ENCODE data around the gene AMZ2.
"Not testable (repeated sequence)": the region's sequence is repeated elsewhere in the genome, so short reads cannot be mapped to it uniquely, and the experiment has no call there.

AMZ2 gene

DNA sequence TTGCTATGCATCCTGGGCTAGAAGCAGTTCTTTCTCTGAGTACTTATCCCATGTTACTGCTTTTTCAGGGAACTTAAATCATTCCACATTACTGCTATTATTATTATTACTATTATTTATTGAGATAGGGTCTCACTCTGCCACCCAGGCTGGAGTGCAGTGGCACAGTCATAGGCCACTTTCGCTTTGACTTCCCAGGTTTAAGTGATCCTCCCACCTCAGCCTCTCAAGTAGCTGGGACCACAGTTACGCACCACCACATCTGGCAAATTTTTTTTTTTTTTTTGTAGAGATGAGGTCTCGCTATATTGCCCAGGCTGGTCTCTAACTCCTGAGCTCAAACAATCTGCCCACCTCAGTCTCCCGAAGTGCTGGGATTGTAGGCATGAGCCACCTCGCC, 28.4 kb upstream of the AMZ2 start:
- H3K4me3 ChIP-seq (replicated peaks in 1 of 2; ENCODE audit: low read depth in 2 of 2, low read length in 2 of 2): not testable (repeated sequence)

DNA sequence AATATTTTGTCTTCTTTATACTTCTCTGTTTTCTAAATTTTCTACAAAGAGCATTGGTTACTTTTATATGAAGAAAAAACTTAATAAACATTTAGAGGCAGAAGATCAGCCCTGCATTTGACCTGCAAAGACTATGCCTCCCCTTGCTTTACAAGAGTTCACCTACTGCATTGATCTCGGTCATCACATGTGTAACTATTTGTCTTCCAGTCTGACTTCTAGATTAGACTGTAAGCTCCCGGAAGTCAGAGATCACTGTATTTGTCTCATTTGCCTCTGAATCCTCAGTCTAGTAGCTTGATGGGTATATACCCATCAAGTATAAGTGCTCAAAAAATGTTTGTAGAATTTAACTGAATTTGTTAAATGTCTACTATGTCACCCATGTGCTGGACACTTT, 27.7 kb upstream of the AMZ2 start:
- not testable (repeated sequence) for DNase-seq (ENCODE audit: low read depth in 2 of 2); H3K4me3 ChIP-seq (replicated peaks in 1 of 2; ENCODE audit: low read depth in 2 of 2, low read length in 2 of 2)

More for the DNA sequence above, 28.4 kb upstream of the AMZ2 start:
- DNase-seq (ENCODE audit: low read depth in 2 of 2): not testable (repeated sequence)

DNA sequence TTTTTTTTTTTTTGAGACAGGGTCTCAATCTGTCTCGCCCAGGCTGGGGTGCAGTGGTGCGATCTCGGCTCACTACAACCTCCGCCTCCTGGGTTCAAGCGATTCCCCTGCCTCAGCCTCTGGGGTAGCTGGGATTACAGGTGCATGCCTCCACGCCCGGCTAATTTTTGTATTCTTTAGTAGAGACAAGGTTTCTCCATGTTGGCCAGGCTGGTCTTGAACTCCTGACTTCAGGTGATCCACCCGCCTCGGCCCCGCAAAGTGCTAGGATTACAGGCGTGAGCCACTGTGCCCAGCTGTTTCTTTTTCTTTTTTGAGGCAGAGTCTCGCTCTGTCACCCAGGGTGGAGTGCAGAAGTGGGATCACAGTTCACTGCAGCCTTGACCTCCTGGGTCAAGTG, 27.1 kb upstream of the AMZ2 start:
- not testable (repeated sequence) for H3K4me3 ChIP-seq (replicated peaks in 1 of 2; ENCODE audit: low read depth in 2 of 2, low read length in 2 of 2)

DNA sequence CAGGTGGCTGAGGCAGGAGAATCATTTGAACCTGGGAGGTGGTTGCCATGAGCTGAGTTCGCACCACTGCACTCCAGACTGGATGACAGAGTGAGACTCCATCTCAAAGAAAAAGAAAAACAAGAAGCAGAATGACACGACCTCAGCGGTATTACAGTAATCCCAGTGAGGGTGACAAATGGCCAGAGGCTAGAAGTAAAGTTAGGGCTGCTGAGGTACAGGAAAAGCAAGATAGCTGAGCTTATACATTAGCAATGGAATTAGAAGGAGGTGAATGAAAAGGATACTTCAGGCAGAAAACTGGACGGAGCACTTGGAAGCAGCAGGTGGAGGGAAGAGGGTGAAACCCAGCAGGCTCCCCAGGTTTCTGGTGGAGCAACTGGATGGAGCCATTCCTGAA, 26.1 kb upstream of the AMZ2 start:
- no peak overlapping the region for H3K4me3 ChIP-seq (replicated peaks in 1 of 2; ENCODE audit: low read depth in 2 of 2, low read length in 2 of 2)
- TF ChIP-seq, protein P1, sequence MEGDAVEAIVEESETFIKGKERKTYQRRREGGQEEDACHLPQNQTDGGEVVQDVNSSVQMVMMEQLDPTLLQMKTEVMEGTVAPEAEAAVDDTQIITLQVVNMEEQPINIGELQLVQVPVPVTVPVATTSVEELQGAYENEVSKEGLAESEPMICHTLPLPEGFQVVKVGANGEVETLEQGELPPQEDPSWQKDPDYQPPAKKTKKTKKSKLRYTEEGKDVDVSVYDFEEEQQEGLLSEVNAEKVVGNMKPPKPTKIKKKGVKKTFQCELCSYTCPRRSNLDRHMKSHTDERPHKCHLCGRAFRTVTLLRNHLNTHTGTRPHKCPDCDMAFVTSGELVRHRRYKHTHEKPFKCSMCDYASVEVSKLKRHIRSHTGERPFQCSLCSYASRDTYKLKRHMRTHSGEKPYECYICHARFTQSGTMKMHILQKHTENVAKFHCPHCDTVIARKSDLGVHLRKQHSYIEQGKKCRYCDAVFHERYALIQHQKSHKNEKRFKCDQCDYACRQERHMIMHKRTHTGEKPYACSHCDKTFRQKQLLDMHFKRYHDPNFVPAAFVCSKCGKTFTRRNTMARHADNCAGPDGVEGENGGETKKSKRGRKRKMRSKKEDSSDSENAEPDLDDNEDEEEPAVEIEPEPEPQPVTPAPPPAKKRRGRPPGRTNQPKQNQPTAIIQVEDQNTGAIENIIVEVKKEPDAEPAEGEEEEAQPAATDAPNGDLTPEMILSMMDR (IDR thresholded peaks at IDR 0.05; ENCODE audit: low read depth, low read length): no peak
- DNase-seq (ENCODE audit: low read depth in 2 of 2): no peak

More for the DNA sequence above, 27.1 kb upstream of the AMZ2 start:
- not testable (repeated sequence) for DNase-seq (ENCODE audit: low read depth in 2 of 2)

DNA sequence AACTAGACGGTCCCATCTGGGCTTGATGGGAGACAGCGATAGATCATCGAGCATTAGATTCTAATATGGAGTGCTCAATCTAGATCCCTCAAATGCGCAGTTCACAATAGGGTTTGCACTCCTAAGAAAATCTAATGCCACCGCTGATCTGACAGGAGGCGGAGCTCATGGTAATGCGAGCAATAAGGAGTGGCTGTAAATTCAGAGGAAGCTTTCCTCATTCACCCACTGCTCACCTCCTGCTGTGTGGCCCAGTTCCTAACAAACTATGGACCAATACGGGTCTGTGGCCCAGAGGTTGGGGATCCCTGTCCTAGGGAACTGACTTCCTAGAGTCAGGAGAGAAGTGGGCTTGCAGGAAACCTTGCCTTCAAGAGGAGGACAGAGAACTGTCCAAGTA, 25.2 kb upstream of the AMZ2 start:
- DNase-seq (ENCODE audit: low read depth in 2 of 2): no peak
- no peak overlapping the region for H3K4me3 ChIP-seq (replicated peaks in 1 of 2; ENCODE audit: low read depth in 2 of 2, low read length in 2 of 2)
- TF ChIP-seq, protein P1 (IDR thresholded peaks at IDR 0.05; ENCODE audit: low read depth, low read length): no peak

DNA sequence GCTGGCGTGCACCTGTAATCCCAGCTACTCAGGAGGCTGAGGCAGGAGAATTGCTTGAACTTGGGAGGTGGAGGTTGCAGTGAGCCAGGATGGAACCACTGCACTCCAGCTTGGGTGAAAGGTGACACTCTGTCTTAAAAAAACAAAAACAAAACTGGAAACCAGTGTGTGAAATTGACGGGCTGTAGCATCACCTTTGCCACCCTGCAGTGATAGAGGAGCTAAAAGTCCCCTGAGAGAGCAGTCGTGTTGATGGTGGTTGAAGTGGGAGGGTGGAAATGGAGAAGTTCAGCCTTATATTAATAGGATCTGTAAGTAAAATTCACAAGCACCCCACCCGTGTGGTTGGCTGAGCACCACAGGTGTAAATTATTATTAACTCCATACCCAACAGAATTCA, 22.8 kb upstream of the AMZ2 start:
- H3K4me3 ChIP-seq (replicated peaks in 1 of 2; ENCODE audit: low read depth in 2 of 2, low read length in 2 of 2); DNase-seq (ENCODE audit: low read depth in 2 of 2): not testable (repeated sequence)

DNA sequence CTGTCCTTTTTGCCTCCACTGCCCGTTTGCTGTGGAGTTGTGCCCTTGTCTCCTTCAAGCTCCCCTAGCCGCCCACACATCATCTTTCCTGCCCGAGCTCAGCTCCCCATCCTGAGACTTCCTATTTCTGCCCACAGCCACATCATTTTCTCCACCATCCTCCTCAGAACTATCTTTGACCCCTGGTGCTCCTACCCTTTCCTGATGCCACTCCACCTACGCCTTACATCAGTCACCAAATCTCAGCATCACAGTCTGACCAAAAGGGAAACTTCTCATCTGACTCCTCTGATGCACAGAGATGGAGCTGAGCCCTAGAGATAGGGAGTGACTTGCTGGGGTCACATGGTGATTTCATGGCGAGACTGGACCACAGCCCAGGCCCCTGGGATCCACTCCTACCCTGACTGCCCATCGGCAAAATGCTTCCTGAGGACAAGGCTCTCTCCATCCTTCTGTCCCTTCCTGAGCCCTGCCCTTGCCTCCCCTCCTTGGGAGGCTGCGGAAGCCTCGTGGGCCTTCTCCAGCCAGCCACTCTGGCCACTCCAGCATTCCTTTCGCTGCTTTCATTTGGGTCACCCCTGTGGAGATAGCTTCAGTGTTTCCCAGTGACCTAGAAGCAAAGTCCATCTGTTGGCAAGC, 19.7 kb upstream of the AMZ2 start:
- DNase-seq (ENCODE audit: low read depth in 2 of 2); H3K4me3 ChIP-seq (replicated peaks in 1 of 2; ENCODE audit: low read depth in 2 of 2, low read length in 2 of 2): not testable (repeated sequence)

DNA sequence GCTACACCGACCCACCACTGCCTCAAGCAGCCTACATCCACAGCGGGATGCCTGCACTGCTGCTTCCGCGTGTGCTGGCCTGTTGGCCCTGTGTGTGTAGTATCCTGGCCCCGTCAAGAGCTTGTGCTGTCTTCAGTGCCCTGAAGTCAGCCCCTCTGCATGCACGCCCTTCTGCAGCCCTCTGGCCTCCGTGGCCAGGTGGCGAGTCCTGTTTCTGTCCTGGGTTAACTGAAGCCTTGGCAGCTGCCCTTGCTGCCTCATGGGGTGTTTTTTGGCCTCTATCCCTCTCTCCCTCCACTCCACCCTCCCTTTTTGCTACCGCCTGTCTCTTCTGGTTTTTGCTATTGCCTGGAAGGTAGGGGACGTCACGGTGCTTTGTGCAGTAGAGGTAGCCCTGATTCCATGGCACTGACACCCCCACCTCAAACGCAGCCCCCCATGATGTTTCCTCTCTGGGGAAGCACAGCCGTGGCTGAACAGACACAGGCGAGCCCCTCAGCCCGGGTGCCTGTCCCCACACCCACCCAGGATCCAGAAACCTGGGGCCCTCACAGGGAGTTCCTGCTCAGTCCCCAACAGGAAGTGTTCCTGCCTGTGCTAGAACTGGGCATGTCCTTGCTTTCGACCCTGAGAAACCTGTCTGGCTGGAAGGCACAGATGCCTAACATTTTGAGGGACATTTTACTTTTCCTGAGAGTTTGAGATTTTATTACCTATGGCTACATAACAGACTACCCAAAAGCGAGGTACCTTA, 18.8 kb upstream of the AMZ2 start:
- DNase-seq (ENCODE audit: low read depth in 2 of 2): no peak
- H3K4me3 ChIP-seq (replicated peaks in 1 of 2; ENCODE audit: low read depth in 2 of 2, low read length in 2 of 2): no peak overlapping the region
- TF ChIP-seq, protein P1 (IDR thresholded peaks at IDR 0.05; ENCODE audit: low read depth, low read length): no peak

DNA sequence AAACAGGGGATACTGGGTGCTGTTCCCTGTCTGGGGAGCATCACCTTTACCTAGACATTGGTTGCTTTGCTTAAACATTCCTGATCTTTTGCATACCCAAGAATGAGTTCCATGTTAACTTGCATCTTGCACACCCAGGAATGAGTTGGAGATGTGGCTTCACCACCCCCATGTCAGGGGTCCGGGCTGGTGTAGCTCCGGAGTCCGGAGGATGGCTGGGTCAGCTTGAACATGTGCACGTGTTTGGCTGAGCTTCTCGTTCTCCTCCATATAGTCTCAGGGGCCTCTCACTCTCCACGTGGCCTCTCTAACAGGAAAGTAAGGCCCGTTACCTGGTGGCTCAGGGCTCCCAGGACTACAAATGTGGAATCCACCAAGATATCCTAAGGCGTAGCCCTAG, 18.2 kb upstream of the AMZ2 start:
- no peak overlapping the region for H3K4me3 ChIP-seq (replicated peaks in 1 of 2; ENCODE audit: low read depth in 2 of 2, low read length in 2 of 2)
- no peak for DNase-seq (ENCODE audit: low read depth in 2 of 2)
- TF ChIP-seq, protein P1 (IDR thresholded peaks at IDR 0.05; ENCODE audit: low read depth, low read length): no peak

DNA sequence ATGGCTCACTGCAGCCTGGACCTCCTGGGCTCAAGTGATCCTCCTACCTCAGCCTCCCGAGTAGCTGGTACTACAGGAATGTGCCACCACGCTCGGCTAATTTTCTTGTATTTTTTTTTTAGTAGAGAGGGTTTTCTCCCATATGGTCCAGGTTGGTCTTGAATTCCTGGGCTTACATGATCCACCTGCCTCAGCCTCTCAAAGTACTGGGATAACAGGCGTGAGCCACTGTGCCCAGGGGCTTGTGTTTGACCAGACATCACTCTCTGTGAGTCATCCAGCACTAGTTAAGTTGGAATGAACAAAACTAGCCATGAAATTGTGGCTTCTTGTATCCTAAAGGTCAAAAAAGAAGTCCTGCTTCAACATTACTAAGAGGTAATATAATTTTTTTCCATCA, 16.7 kb upstream of the AMZ2 start:
- DNase-seq (ENCODE audit: low read depth in 2 of 2); H3K4me3 ChIP-seq (replicated peaks in 1 of 2; ENCODE audit: low read depth in 2 of 2, low read length in 2 of 2): not testable (repeated sequence)
